Measurements from ENCODE around the gene UMODL1.

Gene UMODL1

DNA sequence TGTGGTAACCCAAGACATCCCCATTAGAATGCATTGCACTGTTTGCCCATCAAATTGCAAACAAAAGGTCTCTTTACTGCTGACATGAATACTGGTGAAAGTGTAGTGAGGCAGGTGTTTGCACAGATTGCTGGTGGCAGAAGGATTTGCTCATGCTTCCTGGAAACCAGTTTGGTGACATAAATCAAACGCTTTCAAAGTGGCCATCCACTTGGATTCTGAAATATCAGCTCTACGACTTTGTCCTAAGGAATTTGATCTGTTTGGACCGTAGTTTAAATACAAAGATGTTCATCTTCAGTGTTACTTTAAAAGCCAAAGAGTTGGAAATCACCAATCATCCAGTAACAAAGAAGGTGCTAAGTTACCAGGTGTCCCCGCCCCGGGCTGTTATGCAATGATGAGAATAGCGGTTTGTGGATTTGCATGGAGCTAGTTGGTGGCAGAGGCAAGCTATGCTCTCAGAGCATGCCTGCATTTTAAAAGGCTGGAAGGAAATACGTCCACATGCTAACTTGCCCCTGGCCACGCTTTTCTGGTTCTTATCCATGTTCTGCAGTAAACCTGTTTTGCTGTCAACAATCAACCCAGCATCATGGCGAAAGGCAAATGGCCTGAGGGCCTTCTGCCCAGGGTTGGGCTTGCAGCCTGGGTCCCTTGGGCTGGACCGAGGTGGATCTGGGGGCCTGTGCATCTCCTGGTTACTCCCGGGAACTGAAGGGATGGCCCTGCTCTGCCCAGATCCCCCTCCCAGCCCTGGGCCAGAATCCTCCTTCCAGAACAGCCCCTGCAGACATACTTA lies 49.2 kb downstream of the UMODL1 start:
- TF ChIP-seq, protein P1, sequence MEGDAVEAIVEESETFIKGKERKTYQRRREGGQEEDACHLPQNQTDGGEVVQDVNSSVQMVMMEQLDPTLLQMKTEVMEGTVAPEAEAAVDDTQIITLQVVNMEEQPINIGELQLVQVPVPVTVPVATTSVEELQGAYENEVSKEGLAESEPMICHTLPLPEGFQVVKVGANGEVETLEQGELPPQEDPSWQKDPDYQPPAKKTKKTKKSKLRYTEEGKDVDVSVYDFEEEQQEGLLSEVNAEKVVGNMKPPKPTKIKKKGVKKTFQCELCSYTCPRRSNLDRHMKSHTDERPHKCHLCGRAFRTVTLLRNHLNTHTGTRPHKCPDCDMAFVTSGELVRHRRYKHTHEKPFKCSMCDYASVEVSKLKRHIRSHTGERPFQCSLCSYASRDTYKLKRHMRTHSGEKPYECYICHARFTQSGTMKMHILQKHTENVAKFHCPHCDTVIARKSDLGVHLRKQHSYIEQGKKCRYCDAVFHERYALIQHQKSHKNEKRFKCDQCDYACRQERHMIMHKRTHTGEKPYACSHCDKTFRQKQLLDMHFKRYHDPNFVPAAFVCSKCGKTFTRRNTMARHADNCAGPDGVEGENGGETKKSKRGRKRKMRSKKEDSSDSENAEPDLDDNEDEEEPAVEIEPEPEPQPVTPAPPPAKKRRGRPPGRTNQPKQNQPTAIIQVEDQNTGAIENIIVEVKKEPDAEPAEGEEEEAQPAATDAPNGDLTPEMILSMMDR (IDR thresholded peaks at IDR 0.05), result no peak
- Mint-ChIP-seq H3K4me3 (no peak overlapping the region), H3K36me3 (ENCODE audit: low read depth) (no peaks in the 10 kb centered on the region), H3K27ac (no peak overlapping the region), H3K9me3 (no peaks in the 10 kb centered on the region), H3K27me3 (ENCODE audit: low read depth, poor library complexity) (peaks cover 38% of the 10 kb centered on the region), H3K4me1 (peaks cover 48% of the 10 kb centered on the region)
- DNase-seq, result no peak

DNA sequence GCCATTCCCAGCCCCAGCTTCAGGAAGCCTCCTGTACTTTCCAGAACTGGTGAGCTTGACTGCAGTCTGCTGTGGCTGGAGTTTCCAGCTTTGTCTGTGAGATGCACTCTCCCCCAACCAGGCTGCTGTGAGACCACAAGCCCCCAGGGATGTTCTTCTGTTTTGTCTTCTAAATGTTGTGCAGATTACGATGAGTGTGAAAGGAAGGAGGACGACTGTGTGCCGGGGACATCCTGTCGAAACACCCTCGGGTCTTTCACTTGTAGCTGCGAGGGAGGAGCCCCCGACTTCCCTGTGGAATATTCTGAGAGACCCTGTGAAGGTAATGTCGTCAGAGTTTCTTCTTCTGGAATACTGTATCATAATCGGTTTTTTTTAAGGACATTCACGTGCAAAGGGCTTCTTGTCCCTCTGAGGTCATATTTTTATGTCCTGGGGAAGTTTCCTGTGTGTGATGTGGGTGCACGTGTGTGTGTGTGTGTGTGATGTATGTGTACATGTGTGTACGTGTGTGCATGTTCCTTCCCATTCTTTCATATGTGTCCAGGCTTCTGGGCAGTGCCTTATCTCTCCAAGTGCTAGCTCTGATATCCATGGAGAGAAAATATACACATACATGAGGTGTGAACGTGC lies 49.9 kb downstream of the UMODL1 start:
- TF ChIP-seq, protein P1 (IDR thresholded peaks at IDR 0.05), result no peak
- no peaks in the 10 kb centered on the region for H3K36me3 Mint-ChIP-seq (ENCODE audit: low read depth)
- H3K9me3 Mint-ChIP-seq, result no peaks in the 10 kb centered on the region
- H3K27ac Mint-ChIP-seq, result no peak overlapping the region
- H3K4me3 Mint-ChIP-seq, result no peak overlapping the region
- no peak for DNase-seq
- peaks cover 34% of the 10 kb centered on the region for H3K27me3 Mint-ChIP-seq (ENCODE audit: low read depth, poor library complexity)
- peaks cover 51% of the 10 kb centered on the region for H3K4me1 Mint-ChIP-seq

DNA sequence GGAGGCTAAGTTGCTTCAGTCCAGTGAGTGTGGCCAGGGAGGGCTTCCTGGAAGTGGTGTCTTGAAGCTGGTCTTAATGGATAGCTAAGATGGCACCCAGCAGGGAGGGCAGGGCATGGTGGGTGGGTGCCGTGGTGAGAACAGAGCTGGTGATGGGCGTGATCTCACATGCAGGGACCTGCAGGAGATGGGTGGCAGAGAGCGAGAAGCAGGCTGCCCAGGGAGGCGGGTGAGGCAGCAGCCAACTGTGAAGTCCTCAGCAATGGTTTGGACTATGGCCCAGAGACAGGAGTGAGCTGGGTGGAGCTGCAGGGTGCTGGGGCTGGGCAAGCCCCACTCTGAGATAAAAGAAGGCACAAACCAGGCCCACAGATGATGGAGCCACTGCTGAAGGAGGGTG lies 50.7 kb downstream of the UMODL1 start:
- Mint-ChIP-seq H3K4me1 (peaks cover 51% of the 10 kb centered on the region), H3K36me3 (ENCODE audit: low read depth) (no peaks in the 10 kb centered on the region), H3K27me3 (ENCODE audit: low read depth, poor library complexity) (peaks cover 34% of the 10 kb centered on the region), H3K4me3 (no peak overlapping the region), H3K27ac (no peak overlapping the region), H3K9me3 (no peaks in the 10 kb centered on the region)
- no peak for DNase-seq
- TF ChIP-seq, protein P1 (IDR thresholded peaks at IDR 0.05), result no peak

DNA sequence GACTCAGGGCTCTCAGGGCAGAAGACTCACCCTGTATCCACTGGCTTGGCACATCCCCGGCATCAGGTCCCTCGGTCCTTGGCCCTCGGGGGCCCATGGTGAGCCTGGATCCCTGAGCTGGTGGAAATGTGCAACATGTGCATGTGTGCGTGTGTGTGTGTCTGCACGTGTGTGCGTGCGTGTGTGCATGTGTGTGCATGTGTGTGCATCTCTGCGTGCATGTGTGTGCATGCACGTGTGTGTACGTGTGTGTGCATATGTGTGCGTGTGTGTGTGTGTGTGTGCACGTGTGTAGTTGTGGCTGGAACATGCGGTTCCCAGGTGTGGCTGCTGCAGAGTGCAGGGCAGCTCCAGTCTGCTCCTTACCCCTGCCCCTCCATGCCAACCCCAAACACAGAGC lies 51.3 kb downstream of the UMODL1 start:
- no peak overlapping the region for H3K4me3 Mint-ChIP-seq
- H3K36me3 Mint-ChIP-seq (ENCODE audit: low read depth), result no peaks in the 10 kb centered on the region
- TF ChIP-seq, protein P1 (IDR thresholded peaks at IDR 0.05), result no peak
- no peak for DNase-seq
- peaks cover 29% of the 10 kb centered on the region for H3K27me3 Mint-ChIP-seq (ENCODE audit: low read depth, poor library complexity)
- peaks cover 46% of the 10 kb centered on the region for H3K4me1 Mint-ChIP-seq
- no peak overlapping the region for H3K27ac Mint-ChIP-seq
- H3K9me3 Mint-ChIP-seq, result no peaks in the 10 kb centered on the region

DNA sequence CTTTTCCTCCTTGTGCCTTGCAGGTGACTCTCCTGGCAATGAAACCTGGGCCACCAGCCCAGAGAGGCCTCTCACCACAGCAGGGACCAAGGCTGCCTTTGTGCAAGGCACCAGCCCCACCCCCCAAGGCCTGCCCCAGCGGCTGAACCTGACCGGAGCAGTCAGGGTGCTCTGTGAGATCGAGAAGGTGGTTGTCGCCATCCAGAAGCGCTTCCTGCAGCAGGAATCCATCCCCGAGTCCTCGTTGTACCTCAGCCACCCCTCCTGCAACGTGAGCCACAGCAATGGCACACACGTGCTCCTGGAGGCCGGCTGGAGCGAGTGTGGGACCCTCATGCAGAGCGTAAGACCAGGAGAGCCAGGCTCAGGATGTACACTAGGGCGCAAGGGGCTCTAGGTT lies 51.7 kb downstream of the UMODL1 start:
- peaks cover 45% of the 10 kb centered on the region for H3K4me1 Mint-ChIP-seq
- no peaks in the 10 kb centered on the region for H3K36me3 Mint-ChIP-seq (ENCODE audit: low read depth)
- no peak for DNase-seq
- no peak overlapping the region for H3K4me3 Mint-ChIP-seq
- H3K27ac Mint-ChIP-seq, result no peak overlapping the region
- H3K9me3 Mint-ChIP-seq, result no peaks in the 10 kb centered on the region
- TF ChIP-seq, protein P1 (IDR thresholded peaks at IDR 0.05), result no peak
- peaks cover 27% of the 10 kb centered on the region for H3K27me3 Mint-ChIP-seq (ENCODE audit: low read depth, poor library complexity)
